GM23248 (cell line): ENCODE results near the gene POLN.

Source experiments
- EZH2 ChIP-seq: fragments of 200-600 bp; sonication (generic); IDR thresholded peaks from 2 replicates; pipeline ENCODE4 v1.6.1; 2018; ENCODE audit warnings: antibody characterized with exemption, mild to moderate bottlenecking; ENCODE audit not compliant: insufficient read depth, poor library complexity, severe bottlenecking
- EZH2phosphoT487 ChIP-seq: fragments of 200-600 bp; sonication (generic); IDR thresholded peaks from 2 replicates; pipeline ENCODE4 v1.6.1; 2018; ENCODE audit warnings: antibody characterized with exemption, moderate library complexity, mild to moderate bottlenecking, low read depth; ENCODE audit not compliant: insufficient read depth

- TF ChIP-seq EZH2 (no peak), EZH2phosphoT487 (no peak)
These were observed 100.0 kb downstream of the POLN start for GRCh38 chr4:2141762-2142451.
